T-helper 22 cell (primary cell): ENCODE data around the gene GALNT6.

ENCODE experiments used
- DNase-seq: peaks from one replicate; pipeline ENCODE4 v3.0.0-alpha.2; 2020; ENCODE audit warnings: low read depth

Gene GALNT6

GRCh38 chr12:51391283-51392123 lies at the start of gene GALNT6:
GALNT6 (minus strand) TSS chr12:51391406; CDS start chr12:51379781, 11,625 bp downstream.
- DNase-seq = peak; percentile 76

GRCh38 chr12:51439330-51439729 lies 48.1 kb upstream of the GALNT6 start:
- no peak for DNase-seq

- no peak for DNase-seq
Measured at GRCh38 chr12:51437431-51437830, 46.2 kb upstream of the GALNT6 start.

GRCh38 chr12:51434305-51434704 lies 43.1 kb upstream of the GALNT6 start:
- no peak for DNase-seq

GRCh38 chr12:51432921-51433320 lies 41.7 kb upstream of the GALNT6 start:
- DNase-seq = no peak

- DNase-seq = no peak
Measured at GRCh38 chr12:51430196-51430895, 39.1 kb upstream of the GALNT6 start.

- DNase-seq = no peak
Measured at GRCh38 chr12:51429700-51430099, 38.5 kb upstream of the GALNT6 start.

GRCh38 chr12:51428256-51428655 lies 37.0 kb upstream of the GALNT6 start:
- DNase-seq = no peak

GRCh38 chr12:51424662-51425539 lies 33.7 kb upstream of the GALNT6 start, which contains the start of gene SLC4A8:
SLC4A8 (plus strand) TSS chr12:51424831; CDS start chr12:51424988, 157 bp downstream.
- peak; percentile 64 for DNase-seq

GRCh38 chr12:51424094-51424661 lies 33.0 kb upstream of the GALNT6 start:
- DNase-seq = no peak

GRCh38 chr12:51421266-51421884 lies 30.2 kb upstream of the GALNT6 start:
- DNase-seq = no peak

GRCh38 chr12:51419425-51420193 lies 28.4 kb upstream of the GALNT6 start:
- DNase-seq = no peak

GRCh38 chr12:51417826-51418225 lies 26.6 kb upstream of the GALNT6 start:
- no peak for DNase-seq

- DNase-seq = no peak
Measured at GRCh38 chr12:51415931-51416330, 24.7 kb upstream of the GALNT6 start.

- no peak for DNase-seq
Measured at GRCh38 chr12:51413791-51414190, 22.6 kb upstream of the GALNT6 start.

GRCh38 chr12:51413149-51413548 lies 21.9 kb upstream of the GALNT6 start:
- no peak for DNase-seq

GRCh38 chr12:51409846-51410245 lies 18.6 kb upstream of the GALNT6 start:
- no peak for DNase-seq

GRCh38 chr12:51407604-51408003 lies 16.4 kb upstream of the GALNT6 start:
- no peak for DNase-seq

GRCh38 chr12:51406859-51407258 lies 15.7 kb upstream of the GALNT6 start:
- DNase-seq = no peak

- no peak for DNase-seq
Measured at GRCh38 chr12:51406290-51406689, 15.1 kb upstream of the GALNT6 start.

GRCh38 chr12:51405801-51406207 lies 14.6 kb upstream of the GALNT6 start:
- no peak for DNase-seq
